GM06990 (cell line): ENCODE measurements around the gene AADAC.
"Not testable (repeated sequence)": the region's sequence is repeated elsewhere in the genome, so short reads cannot be mapped to it uniquely, and the experiment has no call there.

ENCODE experiments used
- DNase-seq: peaks from one replicate; pipeline ENCODE4 v3.0.0-alpha.2; 2011; ENCODE audit not compliant: insufficient read length; ENCODE audit errors: extremely low read depth
- H3K27me3 ChIP-seq: replicated peaks from 2 replicates; pipeline ENCODE4 v1.6.0; 2011; ENCODE audit warnings: low read length; ENCODE audit not compliant: control insufficient read depth, insufficient read depth
- H3K36me3 ChIP-seq: 2 replicates; pipeline ENCODE4 v1.5.1; 2011; ENCODE audit warnings: low read length; ENCODE audit not compliant: control insufficient read depth, insufficient read depth
- H3K4me3 ChIP-seq: replicated peaks from 2 replicates; pipeline ENCODE4 v1.5.1; 2011; ENCODE audit warnings: low read depth, mild to moderate bottlenecking, control low read depth, low read length
- TF ChIP-seq, protein P1 (sequence below): IDR thresholded peaks from 2 replicates; pipeline ENCODE4 v1.5.1; 2011; ENCODE audit warnings: low read length, control low read depth, mild to moderate bottlenecking, inconsistent platforms; ENCODE audit not compliant: insufficient read depth, poor library complexity, severe bottlenecking

Gene AADAC

DNA sequence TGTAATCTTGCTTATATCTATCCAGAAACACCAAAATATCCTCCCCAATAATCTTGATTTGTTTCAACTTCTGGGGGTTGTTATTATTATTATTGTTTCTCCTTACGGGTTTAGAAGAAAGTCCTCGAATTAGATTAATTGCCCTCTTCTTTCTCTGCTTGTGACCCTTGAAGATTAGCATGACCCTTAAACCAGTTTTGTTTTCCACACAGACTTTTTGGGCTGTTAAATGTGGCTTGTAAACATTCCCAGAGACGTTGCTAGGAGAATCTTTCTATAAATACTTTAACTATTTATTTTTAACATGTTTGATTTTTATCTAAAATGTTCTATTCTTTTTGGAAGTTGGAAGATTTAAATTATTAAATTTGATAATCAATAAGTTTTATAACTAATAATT is 55.3 kb downstream of the AADAC start:
- Histone ChIP-seq H3K4me3 (no peak overlapping the region), H3K27me3 (no peaks in the 10 kb centered on the region), H3K36me3 (no peaks in the 10 kb centered on the region)
- DNase-seq: no peak
- TF ChIP-seq, protein P1, sequence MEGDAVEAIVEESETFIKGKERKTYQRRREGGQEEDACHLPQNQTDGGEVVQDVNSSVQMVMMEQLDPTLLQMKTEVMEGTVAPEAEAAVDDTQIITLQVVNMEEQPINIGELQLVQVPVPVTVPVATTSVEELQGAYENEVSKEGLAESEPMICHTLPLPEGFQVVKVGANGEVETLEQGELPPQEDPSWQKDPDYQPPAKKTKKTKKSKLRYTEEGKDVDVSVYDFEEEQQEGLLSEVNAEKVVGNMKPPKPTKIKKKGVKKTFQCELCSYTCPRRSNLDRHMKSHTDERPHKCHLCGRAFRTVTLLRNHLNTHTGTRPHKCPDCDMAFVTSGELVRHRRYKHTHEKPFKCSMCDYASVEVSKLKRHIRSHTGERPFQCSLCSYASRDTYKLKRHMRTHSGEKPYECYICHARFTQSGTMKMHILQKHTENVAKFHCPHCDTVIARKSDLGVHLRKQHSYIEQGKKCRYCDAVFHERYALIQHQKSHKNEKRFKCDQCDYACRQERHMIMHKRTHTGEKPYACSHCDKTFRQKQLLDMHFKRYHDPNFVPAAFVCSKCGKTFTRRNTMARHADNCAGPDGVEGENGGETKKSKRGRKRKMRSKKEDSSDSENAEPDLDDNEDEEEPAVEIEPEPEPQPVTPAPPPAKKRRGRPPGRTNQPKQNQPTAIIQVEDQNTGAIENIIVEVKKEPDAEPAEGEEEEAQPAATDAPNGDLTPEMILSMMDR: no peak

DNA sequence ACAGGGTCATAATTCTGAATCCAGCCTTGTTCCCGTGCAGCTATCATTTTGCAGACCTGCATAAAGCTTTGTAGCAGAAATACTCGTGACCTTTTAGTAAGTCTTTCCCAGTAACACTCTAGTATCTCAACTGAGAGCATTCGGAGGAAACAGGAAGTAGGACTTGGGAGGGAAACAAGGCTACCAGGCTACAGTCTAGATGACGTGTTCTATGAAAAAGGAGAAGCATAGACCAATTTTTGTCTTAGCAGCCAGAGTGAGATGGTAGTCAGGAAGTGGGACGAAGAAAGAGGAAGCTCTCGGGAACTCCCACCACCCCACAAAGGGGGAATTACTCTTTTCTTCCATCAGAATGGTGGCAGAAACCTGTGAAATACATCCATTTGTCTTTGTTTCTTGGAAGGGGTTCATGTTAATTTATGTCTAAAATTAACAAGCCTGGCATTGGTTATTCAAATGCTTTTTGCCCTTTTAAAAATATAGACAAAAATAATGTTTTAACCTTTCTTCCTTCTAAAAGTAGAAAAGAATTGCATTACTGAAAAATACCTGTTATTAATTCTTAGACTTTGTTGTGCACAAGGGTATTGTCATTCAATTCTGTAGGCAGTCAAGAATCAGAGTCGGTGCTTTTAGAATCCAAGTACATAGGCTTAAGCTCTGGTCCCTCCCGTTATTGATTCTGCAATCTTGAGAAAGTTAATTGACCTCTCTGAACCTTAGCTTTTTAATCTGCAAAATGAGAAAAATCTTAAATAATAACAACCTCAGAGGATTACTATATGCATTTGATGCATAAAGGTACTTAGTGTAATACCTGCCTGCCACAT is 57.9 kb downstream of the AADAC start:
- peak; percentile 25 for DNase-seq

DNA sequence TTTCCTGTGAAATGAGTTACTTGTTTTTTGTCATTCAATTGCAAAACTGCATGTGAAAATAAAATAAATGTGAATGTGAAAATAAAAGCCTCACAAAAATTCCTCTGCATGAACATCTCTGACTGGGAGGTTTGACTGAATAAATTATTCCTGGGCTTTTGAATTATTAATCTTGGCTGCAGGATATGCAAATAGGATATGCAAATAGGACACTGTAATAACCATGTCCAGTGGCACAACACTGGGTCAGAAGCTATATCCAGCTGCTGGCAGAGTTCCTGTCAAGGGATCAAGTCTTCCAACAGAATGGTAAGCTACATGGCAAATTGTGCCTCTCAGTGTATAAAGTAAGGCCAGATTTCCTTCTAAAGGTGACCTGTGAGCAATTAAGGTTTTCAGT is 59.5 kb downstream of the AADAC start, which contains the start of gene SUCNR1:
SUCNR1 (plus strand) TSS at position 246 of the 400 bp plus-strand sequence. CDS start 6,250 bp downstream, outside the sequence.
- no peak for DNase-seq

More for the DNA sequence above, 57.9 kb downstream of the AADAC start:
- TF ChIP-seq, protein P1: no peak
- Histone ChIP-seq H3K36me3 (no peaks in the 10 kb centered on the region), H3K4me3 (no peak overlapping the region), H3K27me3 (no peaks in the 10 kb centered on the region)

DNA sequence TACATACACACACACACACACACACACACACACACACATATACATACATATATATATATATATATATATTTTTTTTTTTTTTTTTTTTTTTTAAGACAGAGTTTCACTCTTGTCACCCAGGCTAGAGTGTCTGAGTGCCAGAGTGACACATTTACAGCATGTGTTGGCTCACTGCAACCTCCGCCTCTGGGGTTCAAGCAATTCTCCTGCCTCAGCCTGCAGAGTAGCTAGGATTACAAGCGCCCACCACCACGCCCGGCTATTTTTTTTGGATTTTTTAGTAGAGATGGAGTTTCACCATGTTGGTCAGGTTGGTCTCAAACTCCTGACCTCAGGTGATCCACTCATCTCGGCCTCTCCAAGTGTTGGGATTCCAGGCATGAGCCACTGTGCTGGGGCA is 60.2 kb downstream of the AADAC start:
- H3K4me3 ChIP-seq, H3K36me3 ChIP-seq, DNase-seq, H3K27me3 ChIP-seq: not testable (repeated sequence)

More for the DNA sequence above, 59.5 kb downstream of the AADAC start, which contains the start of gene SUCNR1:
- TF ChIP-seq, protein P1: no peak
- H3K4me3 ChIP-seq: no peak within 1 kb of the TSS
- no peaks in the 10 kb centered on the region for H3K27me3 ChIP-seq
- H3K36me3 ChIP-seq: no peaks in the 10 kb centered on the region

DNA sequence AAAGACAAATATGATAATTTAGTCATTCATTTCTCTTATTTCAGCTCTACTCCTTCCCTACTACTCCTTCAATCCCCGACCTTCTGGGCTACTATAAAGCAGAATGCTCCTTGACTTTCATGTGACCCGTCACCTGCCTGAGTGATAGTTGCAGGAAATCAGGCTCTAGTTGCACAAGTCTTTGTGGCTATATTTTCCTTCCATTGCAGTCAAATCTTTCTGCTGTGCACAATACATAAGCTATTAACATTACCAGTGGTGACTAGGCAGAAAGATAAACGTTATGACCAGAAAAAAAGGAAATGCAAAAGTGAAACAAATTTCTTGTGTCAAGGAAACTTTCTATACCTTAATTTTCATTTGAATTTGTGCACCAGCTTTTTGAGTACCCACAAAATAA is 61.8 kb downstream of the AADAC start:
- no peaks in the 10 kb centered on the region for H3K27me3 ChIP-seq
- H3K36me3 ChIP-seq: no peaks in the 10 kb centered on the region
- peak; percentile 29 for DNase-seq
- TF ChIP-seq, protein P1: no peak
- H3K4me3 ChIP-seq: no peak overlapping the region

DNA sequence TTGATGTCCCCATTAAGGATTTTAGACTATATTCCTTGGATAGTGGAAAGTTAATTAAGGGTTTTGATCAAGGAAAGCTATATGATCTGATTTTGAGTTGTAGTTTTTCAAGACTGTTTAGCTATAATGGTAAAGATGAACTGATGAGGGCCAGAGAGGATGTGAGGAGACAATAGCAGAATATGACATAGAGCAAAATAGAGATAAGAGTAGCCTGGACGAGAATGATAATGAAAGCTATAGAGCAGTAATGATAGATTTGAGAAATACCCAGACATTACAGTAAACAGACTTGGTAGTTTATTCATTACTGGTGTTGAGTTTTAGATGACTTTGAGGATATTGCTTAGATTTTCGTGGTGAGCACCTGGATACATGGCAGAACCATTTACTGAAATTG is 63.4 kb downstream of the AADAC start:
- no peak for DNase-seq
- H3K36me3 ChIP-seq: no peaks in the 10 kb centered on the region
- no peak overlapping the region for H3K4me3 ChIP-seq
- TF ChIP-seq, protein P1: no peak
- no peaks in the 10 kb centered on the region for H3K27me3 ChIP-seq
